ENCODE measurements around the gene CCDC17.

- TF ChIP-seq CTCF (IDR thresholded peaks at IDR 0.05): no peak
- no peak for TF ChIP-seq POLR2A (IDR thresholded peaks at IDR 0.05)
These were observed 35.4 kb upstream of the CCDC17 start for GRCh38 chr1:45659222-45659621.
